Measurements from ENCODE around the gene TMEM60.

TMEM60 gene, protein sequence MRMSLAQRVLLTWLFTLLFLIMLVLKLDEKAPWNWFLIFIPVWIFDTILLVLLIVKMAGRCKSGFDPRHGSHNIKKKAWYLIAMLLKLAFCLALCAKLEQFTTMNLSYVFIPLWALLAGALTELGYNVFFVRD

DNA sequence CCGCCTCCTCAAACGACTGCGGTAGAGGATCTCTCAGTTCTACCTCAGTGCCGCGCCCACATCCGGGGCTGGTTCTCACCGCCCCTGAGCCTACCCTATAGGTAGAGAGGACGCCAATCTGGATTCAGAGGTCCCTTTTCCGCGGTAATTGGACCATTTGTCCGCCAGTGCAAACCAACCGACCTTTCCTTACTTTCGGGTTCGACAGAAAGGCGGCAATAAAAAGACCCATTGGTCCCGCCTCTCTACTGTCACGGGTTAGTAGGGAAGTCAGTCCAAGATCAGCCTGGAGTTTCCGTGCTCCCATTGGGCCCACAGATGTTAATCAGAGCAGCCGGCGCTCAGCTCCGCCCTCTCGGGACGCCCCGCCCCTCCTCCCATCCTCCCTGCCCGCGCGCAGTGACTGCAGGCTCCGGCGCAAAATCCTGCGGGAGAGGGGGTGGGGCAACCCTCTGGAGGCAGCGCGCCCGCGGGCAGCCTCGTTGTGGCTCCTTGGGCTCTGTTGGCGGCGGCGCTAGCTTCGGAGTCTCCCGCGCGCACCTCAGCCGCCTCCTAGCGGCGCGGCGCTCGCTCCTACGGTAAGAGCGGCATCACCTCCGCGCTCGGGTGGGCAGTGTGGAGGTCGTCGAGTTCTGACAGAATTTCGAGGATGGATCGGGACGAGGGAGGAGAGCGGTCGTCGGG is at the start of gene TMEM60, which contains the start of gene PHTF2:
Gene TMEM60, minus strand, starts transcription at position 41 of the 684 bp plus-strand sequence. CDS start 4,061 bp downstream, outside the sequence.
Gene PHTF2, plus strand, starts transcription at position 380 of the 684 bp plus-strand sequence.
- peak within 1 kb of the TSS; percentile 95 for H3K4me3 ChIP-seq (ENCODE audit: low read depth, low read length)
- TF ChIP-seq, protein P1, sequence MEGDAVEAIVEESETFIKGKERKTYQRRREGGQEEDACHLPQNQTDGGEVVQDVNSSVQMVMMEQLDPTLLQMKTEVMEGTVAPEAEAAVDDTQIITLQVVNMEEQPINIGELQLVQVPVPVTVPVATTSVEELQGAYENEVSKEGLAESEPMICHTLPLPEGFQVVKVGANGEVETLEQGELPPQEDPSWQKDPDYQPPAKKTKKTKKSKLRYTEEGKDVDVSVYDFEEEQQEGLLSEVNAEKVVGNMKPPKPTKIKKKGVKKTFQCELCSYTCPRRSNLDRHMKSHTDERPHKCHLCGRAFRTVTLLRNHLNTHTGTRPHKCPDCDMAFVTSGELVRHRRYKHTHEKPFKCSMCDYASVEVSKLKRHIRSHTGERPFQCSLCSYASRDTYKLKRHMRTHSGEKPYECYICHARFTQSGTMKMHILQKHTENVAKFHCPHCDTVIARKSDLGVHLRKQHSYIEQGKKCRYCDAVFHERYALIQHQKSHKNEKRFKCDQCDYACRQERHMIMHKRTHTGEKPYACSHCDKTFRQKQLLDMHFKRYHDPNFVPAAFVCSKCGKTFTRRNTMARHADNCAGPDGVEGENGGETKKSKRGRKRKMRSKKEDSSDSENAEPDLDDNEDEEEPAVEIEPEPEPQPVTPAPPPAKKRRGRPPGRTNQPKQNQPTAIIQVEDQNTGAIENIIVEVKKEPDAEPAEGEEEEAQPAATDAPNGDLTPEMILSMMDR (IDR thresholded peaks at IDR 0.05; ENCODE audit: low read depth, low read length, missing control alignments): peak; percentile 65
- in situ Hi-C loops (cut with HindIII; ENCODE audit: low sequenced_read_pairs): loop anchor here (5.0 kb wide), 1 partner anchor 49 kb away; no protein-coding TSS in a partner anchor
- DNase-seq (ENCODE audit: low read depth): peak; percentile 100

DNA sequence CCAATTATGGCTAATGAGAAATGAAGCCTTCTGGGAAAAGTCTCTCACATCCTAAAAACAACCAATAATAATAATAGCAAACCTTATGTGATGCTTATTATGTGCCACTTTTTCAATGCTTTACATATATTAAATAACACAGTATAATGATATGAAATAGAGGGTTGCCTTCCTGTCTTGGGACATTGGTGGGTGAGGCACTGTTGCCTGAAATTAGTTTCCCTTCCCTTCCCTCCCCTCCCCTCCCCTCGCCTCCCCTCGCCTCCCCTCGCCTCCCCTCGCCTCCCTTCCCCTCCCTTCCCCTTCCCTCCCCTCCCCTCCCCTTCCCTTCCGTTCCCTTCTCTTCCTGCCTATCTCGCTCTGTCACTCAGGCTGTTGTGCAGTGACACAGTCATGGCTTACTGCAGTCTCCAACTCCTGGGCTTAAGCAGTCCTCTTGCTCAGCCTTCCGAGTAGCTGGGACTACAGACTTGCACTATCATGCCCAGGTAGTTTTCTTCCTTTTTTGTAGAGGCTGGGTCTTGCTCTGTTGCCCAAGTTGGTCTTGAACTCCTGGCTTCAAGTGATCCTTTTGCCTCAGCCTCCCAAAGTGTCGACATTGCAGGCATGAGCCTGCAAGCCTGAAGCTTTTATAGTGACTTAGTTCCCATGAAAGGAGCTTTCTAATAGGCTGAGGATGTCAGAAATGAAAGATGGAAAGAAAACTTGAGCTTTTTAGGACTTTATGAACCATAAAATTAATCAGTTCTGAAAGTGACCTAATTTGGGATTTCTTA is 48.3 kb upstream of the TMEM60 start:
- no peak overlapping the region for H3K4me3 ChIP-seq (ENCODE audit: low read depth, low read length)
- TF ChIP-seq, protein P1 (IDR thresholded peaks at IDR 0.05; ENCODE audit: low read depth, low read length, missing control alignments): no peak
- in situ Hi-C loops (cut with HindIII; ENCODE audit: low sequenced_read_pairs): loop anchor here (5.0 kb wide), 1 partner anchor 49 kb away; the partner anchor contains the start of genes PHTF2 and TMEM60
- DNase-seq (ENCODE audit: low read depth): no peak

DNA sequence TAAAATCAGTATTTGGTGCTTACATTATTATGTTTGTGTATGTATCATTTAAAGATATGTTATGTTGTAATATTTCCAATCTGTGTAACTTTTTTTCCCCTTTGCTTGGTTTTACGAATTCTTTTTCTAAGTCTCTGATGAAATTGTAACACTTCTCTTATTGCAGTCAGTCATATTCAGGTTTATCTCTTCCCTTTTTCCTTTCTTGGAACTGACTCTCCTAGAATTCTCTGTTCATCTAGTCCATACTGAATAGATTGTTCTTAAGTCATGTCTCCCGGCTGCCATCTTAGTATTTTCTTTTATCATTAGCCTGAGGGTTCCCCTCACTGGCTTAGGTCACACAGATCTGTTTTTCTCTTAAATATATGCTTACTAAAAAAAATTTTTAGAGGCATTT is 45.0 kb upstream of the TMEM60 start:
- H3K4me3 ChIP-seq (ENCODE audit: low read depth, low read length): no peak overlapping the region
- in situ Hi-C loops (cut with HindIII; ENCODE audit: low sequenced_read_pairs): no loop called here
- TF ChIP-seq, protein P1 (IDR thresholded peaks at IDR 0.05; ENCODE audit: low read depth, low read length, missing control alignments): no peak
- DNase-seq (ENCODE audit: low read depth): no peak

DNA sequence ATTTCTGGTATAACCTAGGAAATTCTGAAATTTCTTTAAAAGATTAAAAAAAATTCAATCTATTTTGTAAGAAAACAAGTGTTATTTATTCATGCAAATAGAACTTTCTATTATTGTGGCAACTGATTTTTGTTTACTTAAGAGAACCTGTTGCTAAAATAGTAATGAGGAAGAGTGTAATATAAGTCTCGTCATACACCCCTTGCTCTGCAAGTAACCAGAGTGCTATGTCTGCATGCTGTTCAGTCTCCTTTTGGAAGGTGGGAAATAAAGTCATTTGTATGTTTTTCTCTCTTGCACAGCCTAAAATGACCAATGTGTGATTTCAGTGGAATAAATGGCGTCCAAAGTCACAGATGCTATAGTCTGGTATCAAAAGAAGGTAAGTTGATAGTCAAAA is 41.7 kb upstream of the TMEM60 start:
- H3K4me3 ChIP-seq (ENCODE audit: low read depth, low read length): no peak overlapping the region
- no peak for DNase-seq (ENCODE audit: low read depth)
- in situ Hi-C loops (cut with HindIII; ENCODE audit: low sequenced_read_pairs): no loop called here
- TF ChIP-seq, protein P1 (IDR thresholded peaks at IDR 0.05; ENCODE audit: low read depth, low read length, missing control alignments): no peak

DNA sequence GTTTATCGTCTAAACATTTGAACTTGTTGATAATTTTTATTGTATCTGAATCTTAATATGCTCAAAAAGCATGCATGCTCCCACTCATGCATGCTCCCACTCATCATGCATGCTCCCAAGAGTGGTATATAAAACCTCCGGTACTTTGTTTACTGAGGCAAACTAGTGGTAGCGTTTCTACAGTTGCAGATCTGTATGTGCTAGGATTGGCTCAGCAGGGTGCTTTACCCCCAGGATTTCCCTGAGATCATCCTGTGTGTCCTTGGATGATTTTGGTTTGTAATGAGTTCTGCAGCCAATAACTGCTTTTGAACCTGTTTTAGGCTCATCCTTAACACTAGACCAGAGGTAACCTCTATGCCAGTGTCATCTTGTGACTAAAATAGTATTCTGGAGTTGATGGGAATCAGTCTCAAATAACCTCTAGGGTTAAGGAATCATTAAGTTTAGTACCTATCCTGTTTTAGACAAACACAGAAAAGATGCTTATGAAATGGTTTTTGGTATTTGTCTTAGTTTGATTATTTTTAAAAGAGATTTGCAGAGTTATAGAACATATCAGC is 40.8 kb upstream of the TMEM60 start:
- TF ChIP-seq, protein P1 (IDR thresholded peaks at IDR 0.05; ENCODE audit: low read depth, low read length, missing control alignments): no peak
- DNase-seq (ENCODE audit: low read depth): no peak
- no peak overlapping the region for H3K4me3 ChIP-seq (ENCODE audit: low read depth, low read length)
- in situ Hi-C loops (cut with HindIII; ENCODE audit: low sequenced_read_pairs): no loop called here

DNA sequence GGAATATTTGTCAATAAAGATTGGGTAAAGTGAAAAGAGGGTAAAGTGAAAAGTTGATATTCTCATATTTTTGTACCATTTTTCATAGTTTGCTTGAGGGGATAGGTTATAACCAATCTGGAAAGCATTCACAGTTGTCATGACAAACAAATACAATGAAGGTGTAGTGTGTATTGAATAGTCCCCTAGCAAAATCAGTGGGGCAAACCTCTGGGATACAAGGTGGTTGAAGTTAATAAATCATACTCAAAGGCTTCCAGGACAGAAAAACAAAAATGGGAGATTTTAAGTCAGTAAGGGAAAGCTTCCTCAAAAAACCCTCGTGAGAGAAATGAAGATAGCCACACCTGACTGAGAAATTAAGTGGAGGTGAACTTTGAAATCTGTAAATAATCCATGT is 39.7 kb upstream of the TMEM60 start:
- in situ Hi-C loops (cut with HindIII; ENCODE audit: low sequenced_read_pairs): no loop called here
- TF ChIP-seq, protein P1 (IDR thresholded peaks at IDR 0.05; ENCODE audit: low read depth, low read length, missing control alignments): no peak
- H3K4me3 ChIP-seq (ENCODE audit: low read depth, low read length): no peak overlapping the region
- no peak for DNase-seq (ENCODE audit: low read depth)
